IMR-90 (cell line): ENCODE measurements around the gene THOC6.

Experiments used
- CEBPB ChIP-seq: IDR thresholded peaks from 2 replicates; pipeline ENCODE4 v1.6.1; 2012; ENCODE audit warnings: low read depth, low read length, improper control_type of control experiment
- CHD1 ChIP-seq: IDR thresholded peaks from 2 replicates; pipeline ENCODE4 v1.6.1; 2012; ENCODE audit warnings: low read depth, low read length, improper control_type of control experiment
- MAFK ChIP-seq: IDR thresholded peaks from 2 replicates; pipeline ENCODE4 v1.6.1; 2012; ENCODE audit warnings: low read depth, low read length, improper control_type of control experiment
- POLR2A ChIP-seq: IDR thresholded peaks from 2 replicates; pipeline ENCODE4 v1.6.1; 2012; ENCODE audit warnings: mild to moderate bottlenecking, low read depth, low read length
- RAD21 ChIP-seq: IDR thresholded peaks from 2 replicates; pipeline ENCODE4 v1.6.1; 2012; ENCODE audit warnings: low read length, improper control_type of control experiment
- SMC3 ChIP-seq: fragments of 150-350 bp; IDR thresholded peaks from 2 replicates; pipeline ENCODE4 v1.6.1; 2016; ENCODE audit warnings: low read depth, mild to moderate bottlenecking, antibody characterized with exemption, low read length, moderate library complexity
- TF ChIP-seq, protein P1 (sequence below): conservative IDR thresholded peaks from 2 replicates; pipeline ENCODE4 v1.5.1; 2012; ENCODE audit warnings: mild to moderate bottlenecking, low read depth, low read length, improper control_type of control experiment
- TF ChIP-seq, protein P2 (sequence below): fragments of 150-350 bp; IDR thresholded peaks from 2 replicates; pipeline ENCODE4 v1.6.1; 2017; ENCODE audit warnings: mild to moderate bottlenecking, antibody characterized with exemption, low read length, low read depth

DNA sequence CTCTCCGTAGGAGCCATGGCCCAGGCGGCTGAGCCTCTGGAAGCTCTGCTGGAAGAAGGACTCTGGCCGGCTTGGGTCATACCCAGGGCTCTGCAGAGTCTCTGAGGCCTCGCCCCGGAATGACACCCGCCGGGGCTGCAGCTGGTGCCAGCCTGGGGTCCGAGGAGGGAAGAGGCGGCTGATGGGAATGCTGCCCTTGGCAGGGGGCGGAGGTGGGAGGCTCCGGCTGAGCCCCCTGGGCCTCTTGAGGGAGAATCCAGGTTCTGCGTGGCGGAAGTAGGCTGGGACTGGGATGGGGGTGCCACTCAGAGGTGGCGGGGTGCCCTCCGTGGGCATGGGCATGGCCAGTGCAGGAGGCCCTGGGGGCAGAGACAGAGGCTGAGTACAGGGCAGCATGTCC, 47.2 kb upstream of the THOC6 start:
- TF ChIP-seq RAD21 (no peak), SMC3 (no peak), CEBPB (no peak), CHD1 (no peak), MAFK (no peak), POLR2A (no peak)
- TF ChIP-seq, protein P1, sequence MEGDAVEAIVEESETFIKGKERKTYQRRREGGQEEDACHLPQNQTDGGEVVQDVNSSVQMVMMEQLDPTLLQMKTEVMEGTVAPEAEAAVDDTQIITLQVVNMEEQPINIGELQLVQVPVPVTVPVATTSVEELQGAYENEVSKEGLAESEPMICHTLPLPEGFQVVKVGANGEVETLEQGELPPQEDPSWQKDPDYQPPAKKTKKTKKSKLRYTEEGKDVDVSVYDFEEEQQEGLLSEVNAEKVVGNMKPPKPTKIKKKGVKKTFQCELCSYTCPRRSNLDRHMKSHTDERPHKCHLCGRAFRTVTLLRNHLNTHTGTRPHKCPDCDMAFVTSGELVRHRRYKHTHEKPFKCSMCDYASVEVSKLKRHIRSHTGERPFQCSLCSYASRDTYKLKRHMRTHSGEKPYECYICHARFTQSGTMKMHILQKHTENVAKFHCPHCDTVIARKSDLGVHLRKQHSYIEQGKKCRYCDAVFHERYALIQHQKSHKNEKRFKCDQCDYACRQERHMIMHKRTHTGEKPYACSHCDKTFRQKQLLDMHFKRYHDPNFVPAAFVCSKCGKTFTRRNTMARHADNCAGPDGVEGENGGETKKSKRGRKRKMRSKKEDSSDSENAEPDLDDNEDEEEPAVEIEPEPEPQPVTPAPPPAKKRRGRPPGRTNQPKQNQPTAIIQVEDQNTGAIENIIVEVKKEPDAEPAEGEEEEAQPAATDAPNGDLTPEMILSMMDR = no peak
- TF ChIP-seq, protein P2, sequence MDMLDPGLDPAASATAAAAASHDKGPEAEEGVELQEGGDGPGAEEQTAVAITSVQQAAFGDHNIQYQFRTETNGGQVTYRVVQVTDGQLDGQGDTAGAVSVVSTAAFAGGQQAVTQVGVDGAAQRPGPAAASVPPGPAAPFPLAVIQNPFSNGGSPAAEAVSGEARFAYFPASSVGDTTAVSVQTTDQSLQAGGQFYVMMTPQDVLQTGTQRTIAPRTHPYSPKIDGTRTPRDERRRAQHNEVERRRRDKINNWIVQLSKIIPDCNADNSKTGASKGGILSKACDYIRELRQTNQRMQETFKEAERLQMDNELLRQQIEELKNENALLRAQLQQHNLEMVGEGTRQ = no peak
